Bronchial epithelial cell (primary cell): ENCODE data around the gene SDC4. TPM values are rescaled to one million over a fixed set of nuclear protein-coding genes. Genes with fewer than 3 reads are reported as not detected.

Experiments used
- DNase-seq: peaks from one replicate; pipeline ENCODE4 v3.0.0-alpha.2; 2010; ENCODE audit warnings: low read depth
- FAIRE-seq: peaks from 2 replicates; lab custom pipeline; 2011; peaks lifted over from hg19 to GRCh38; lab: Jason Lieb, UNC
- H3K27me3 ChIP-seq: 2 replicates; pipeline ENCODE4 v1.5.1; 2011; ENCODE audit warnings: low read length; ENCODE audit not compliant: control insufficient read depth, insufficient read depth
- H3K36me3 ChIP-seq: 2 replicates; pipeline ENCODE4 v1.5.1; 2011; ENCODE audit warnings: low read length; ENCODE audit not compliant: control insufficient read depth, insufficient read depth
- H3K4me3 ChIP-seq: 2 replicates; pipeline ENCODE4 v1.5.1; 2011; ENCODE audit warnings: mild to moderate bottlenecking, low read depth, low read length, control low read depth
- total RNA-seq: library from RNA; depleted of rRNA; stranded (reverse); fragments of >200 nt; gene quantifications from 2 replicates; pipeline ENCODE4 v1.2.1, GENCODE V29; 2014
- TF ChIP-seq, protein P1 (sequence below): IDR thresholded peaks from 2 replicates; pipeline ENCODE4 v1.5.1; 2011; ENCODE audit warnings: mild to moderate bottlenecking, moderate library complexity, low read length, control low read depth, inconsistent platforms; ENCODE audit not compliant: insufficient read depth, severe bottlenecking

The SDC4 gene
- total RNA-seq, 1 donor from 2014 or later: 272 TPM

DNA sequence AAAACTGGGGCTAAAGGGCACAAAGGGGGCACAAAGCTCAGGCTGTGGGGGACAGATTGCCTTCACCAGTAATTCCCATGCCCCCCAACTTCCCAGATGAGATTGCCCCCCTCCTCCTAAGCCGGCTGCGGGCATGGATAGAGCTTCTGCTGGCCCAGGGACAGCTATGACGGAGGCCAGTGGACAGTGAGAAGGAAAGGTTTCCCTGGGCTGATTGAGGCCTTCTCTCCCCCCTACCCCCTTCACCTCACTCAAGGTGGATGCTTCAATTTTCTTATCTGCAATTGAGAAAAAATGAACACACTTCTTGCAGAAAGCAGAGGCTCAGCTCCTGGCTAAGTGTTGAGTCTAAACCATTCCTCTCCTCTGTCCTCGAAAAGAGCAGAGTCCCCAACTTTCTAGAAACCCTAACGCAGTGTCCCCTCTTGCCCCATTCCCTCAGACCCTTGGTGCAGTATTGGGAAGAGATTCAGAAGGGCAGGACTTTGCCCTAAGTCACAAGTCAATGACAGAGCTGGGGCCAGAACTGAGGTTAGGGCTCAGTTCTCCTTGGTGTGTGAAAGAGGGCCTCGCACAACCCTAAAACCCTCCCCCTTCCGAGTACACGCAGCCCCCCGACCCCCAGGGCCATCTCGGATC is 808 bp downstream of the SDC4 start:
- TF ChIP-seq, protein P1, sequence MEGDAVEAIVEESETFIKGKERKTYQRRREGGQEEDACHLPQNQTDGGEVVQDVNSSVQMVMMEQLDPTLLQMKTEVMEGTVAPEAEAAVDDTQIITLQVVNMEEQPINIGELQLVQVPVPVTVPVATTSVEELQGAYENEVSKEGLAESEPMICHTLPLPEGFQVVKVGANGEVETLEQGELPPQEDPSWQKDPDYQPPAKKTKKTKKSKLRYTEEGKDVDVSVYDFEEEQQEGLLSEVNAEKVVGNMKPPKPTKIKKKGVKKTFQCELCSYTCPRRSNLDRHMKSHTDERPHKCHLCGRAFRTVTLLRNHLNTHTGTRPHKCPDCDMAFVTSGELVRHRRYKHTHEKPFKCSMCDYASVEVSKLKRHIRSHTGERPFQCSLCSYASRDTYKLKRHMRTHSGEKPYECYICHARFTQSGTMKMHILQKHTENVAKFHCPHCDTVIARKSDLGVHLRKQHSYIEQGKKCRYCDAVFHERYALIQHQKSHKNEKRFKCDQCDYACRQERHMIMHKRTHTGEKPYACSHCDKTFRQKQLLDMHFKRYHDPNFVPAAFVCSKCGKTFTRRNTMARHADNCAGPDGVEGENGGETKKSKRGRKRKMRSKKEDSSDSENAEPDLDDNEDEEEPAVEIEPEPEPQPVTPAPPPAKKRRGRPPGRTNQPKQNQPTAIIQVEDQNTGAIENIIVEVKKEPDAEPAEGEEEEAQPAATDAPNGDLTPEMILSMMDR: no peak
- peak overlapping the region; percentile 97 for H3K4me3 ChIP-seq
- no peaks in the 10 kb centered on the region for H3K27me3 ChIP-seq
- DNase-seq (no peak), FAIRE-seq (no peak)
- peaks cover 3% of the 10 kb centered on the region for H3K36me3 ChIP-seq

DNA sequence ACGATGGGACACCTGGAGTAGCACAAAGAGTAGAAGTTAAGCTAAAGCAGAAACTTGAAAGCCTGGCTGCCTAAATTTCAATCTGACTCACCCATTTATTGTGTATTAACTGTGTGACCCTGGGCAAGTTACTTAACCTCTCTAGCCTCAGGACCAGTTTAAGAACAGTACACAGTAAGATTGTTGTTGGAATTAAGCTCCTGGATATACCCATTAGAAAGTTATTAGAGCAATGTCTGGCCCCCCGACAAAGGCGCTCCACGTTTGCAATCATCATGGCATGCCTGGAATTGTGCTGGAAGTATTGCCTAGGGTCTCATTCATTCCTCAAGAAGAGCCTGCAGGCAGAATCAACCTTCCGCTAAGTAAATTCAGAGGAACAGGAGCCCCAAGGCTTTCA is 1.4 kb downstream of the SDC4 start:
- peaks cover 3% of the 10 kb centered on the region for H3K36me3 ChIP-seq
- no peaks in the 10 kb centered on the region for H3K27me3 ChIP-seq
- TF ChIP-seq, protein P1: no peak
- DNase-seq: no peak
- H3K4me3 ChIP-seq: peak overlapping the region; percentile 97
- no peak for FAIRE-seq

- no peak for FAIRE-seq
- TF ChIP-seq, protein P1: no peak
- no peaks in the 10 kb centered on the region for H3K27me3 ChIP-seq
- H3K36me3 ChIP-seq: peaks cover 3% of the 10 kb centered on the region
- no peak for DNase-seq
- H3K4me3 ChIP-seq: peak overlapping the region; percentile 97
Measured at GRCh38 chr20:45346291-45346718, 1.9 kb downstream of the SDC4 start.

- H3K36me3 ChIP-seq: peaks cover 6% of the 10 kb centered on the region
- DNase-seq (peak; percentile 74), FAIRE-seq (no peak)
- H3K27me3 ChIP-seq: no peaks in the 10 kb centered on the region
- peak overlapping the region; percentile 97 for H3K4me3 ChIP-seq
- TF ChIP-seq, protein P1: no peak
Measured at GRCh38 chr20:45345104-45345936, 2.9 kb downstream of the SDC4 start.

- peaks cover 9% of the 10 kb centered on the region for H3K36me3 ChIP-seq
- TF ChIP-seq, protein P1: no peak
- H3K27me3 ChIP-seq: no peaks in the 10 kb centered on the region
- DNase-seq (peak; percentile 94), FAIRE-seq (no peak)
- H3K4me3 ChIP-seq: peak overlapping the region; percentile 97
Measured at GRCh38 chr20:45344168-45344860, 3.9 kb downstream of the SDC4 start.
